Retinal pigment epithelial cell (primary cell): ENCODE results near the gene CDH15.
"Not testable (repeated sequence)": the region's sequence is repeated elsewhere in the genome, so short reads cannot be mapped to it uniquely, and the experiment has no call there.

ENCODE experiments used
- DNase-seq: peaks from one replicate; pipeline ENCODE4 v3.0.0-alpha.2; 2010; ENCODE audit warnings: low read depth
- H3K4me3 ChIP-seq: 2 replicates; pipeline ENCODE4 v1.5.1; 2011; ENCODE audit warnings: mild to moderate bottlenecking, low read length, control low read depth, moderate library complexity
- CTCF ChIP-seq: conservative IDR thresholded peaks from 2 replicates; pipeline ENCODE4 v1.5.1; 2011; ENCODE audit warnings: low read depth, low read length, control low read depth, inconsistent platforms

CDH15 gene

GRCh38 chr16:89242795-89243200 lies 71.2 kb downstream of the CDH15 start:
- H3K4me3 ChIP-seq, result no peak overlapping the region
- no peak for DNase-seq
- TF ChIP-seq CTCF, result no peak

DNA sequence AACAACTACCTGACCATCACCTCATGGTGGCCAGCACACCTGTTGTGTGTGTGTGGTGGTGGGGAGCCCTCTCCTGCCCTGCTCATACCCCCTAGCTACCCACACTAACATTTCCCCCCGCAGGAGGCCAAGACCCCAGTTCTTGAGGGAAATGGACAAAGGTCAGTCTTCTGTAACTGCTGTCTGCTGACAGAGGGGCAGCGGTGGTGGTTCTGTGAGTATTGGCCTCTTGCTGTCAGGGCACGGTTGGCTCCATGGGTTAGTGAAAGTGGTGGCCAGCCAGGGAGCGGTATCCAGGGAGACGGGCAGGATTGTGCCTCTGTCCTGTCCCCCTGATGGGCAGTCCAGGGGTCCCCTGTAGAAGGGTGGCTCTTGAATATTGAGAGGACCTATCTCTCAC lies 72.1 kb downstream of the CDH15 start:
- TF ChIP-seq CTCF, result no peak
- DNase-seq, result no peak
- no peak overlapping the region for H3K4me3 ChIP-seq

GRCh38 chr16:89244264-89244663 lies 72.7 kb downstream of the CDH15 start:
- not testable (repeated sequence) for DNase-seq, H3K4me3 ChIP-seq

GRCh38 chr16:89244754-89245153 lies 73.2 kb downstream of the CDH15 start:
- H3K4me3 ChIP-seq, result no peak overlapping the region
- no peak for DNase-seq
- TF ChIP-seq CTCF, result no peak
